Neutrophil (primary cell): ENCODE measurements around the gene MCRIP2.

Experiments
- H3K27ac ChIP-seq: fragments of 200-600 bp; sonication (generic); 2 replicates; pipeline ENCODE4 v1.5.1; 2016; ENCODE audit warnings: mild to moderate bottlenecking, moderate library complexity
- H3K27me3 ChIP-seq: fragments of 200-600 bp; sonication (generic); 2 replicates; pipeline ENCODE4 v1.6.0; 2016; ENCODE audit warnings: mild to moderate bottlenecking
- H3K36me3 ChIP-seq: fragments of 200-600 bp; sonication (generic); 2 replicates; pipeline ENCODE4 v1.5.1; 2017
- H3K4me1 ChIP-seq, 2 experiments: fragments of 200-600 bp in 1 of 2; sonication (generic) in 1 of 2; 1 replicate in 1 of 2; 2 replicates in 1 of 2; pipeline versions ENCODE4 v1.5.1 to v1.6.1; 2013 to 2016; ENCODE audit warnings: low read depth in 1 of 2, low read length in 1 of 2, mild to moderate bottlenecking in 1 of 2, moderate library complexity in 1 of 2; ENCODE audit not compliant: control insufficient read depth in 1 of 2, insufficient read depth in 1 of 2
- H3K4me3 ChIP-seq, 2 experiments: fragments of 200-600 bp in 1 of 2; sonication (generic) in 1 of 2; 1 replicate in 1 of 2; 2 replicates in 1 of 2; pipeline ENCODE4 v1.5.1; 2013 to 2016; ENCODE audit warnings: low read depth in 1 of 2, low read length in 1 of 2, mild to moderate bottlenecking in 1 of 2, moderate library complexity in 1 of 2
- H3K9me3 ChIP-seq: fragments of 200-600 bp; sonication (generic); 2 replicates; pipeline ENCODE4 v1.5.1; 2016
- TF ChIP-seq, protein P1 (sequence below): fragments of 200-600 bp; sonication (generic); IDR thresholded peaks from 2 replicates; pipeline ENCODE4 v1.5.1; 2016; ENCODE audit warnings: antibody characterized with exemption

Gene MCRIP2

DNA sequence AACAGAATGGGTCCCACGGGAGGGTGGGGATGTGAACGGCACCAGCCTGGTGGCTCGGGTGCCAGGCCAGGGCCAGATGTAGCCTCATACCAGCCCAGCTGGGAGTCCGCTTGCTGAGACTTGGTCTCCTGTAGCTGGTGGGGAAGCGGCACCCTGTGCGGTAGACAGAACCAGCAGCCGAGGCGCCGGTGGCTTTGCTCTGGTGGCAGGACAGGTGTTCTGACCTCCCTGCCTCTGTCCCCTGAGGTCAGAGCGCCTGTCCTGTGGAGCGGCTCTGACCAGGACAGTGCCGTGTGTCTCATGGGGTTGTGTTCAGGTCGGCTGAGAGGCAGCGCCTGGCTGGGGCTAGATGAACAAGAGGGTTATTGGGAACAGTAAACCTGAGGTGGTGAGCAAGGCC is 31.6 kb upstream of the MCRIP2 start:
- H3K36me3 ChIP-seq, result peaks cover 13% of the 10 kb centered on the region
- no peaks in the 10 kb centered on the region for H3K27me3 ChIP-seq
- H3K4me1 ChIP-seq, result no peaks in the 10 kb centered on the region
- no peaks in the 10 kb centered on the region for H3K9me3 ChIP-seq
- TF ChIP-seq, protein P1, sequence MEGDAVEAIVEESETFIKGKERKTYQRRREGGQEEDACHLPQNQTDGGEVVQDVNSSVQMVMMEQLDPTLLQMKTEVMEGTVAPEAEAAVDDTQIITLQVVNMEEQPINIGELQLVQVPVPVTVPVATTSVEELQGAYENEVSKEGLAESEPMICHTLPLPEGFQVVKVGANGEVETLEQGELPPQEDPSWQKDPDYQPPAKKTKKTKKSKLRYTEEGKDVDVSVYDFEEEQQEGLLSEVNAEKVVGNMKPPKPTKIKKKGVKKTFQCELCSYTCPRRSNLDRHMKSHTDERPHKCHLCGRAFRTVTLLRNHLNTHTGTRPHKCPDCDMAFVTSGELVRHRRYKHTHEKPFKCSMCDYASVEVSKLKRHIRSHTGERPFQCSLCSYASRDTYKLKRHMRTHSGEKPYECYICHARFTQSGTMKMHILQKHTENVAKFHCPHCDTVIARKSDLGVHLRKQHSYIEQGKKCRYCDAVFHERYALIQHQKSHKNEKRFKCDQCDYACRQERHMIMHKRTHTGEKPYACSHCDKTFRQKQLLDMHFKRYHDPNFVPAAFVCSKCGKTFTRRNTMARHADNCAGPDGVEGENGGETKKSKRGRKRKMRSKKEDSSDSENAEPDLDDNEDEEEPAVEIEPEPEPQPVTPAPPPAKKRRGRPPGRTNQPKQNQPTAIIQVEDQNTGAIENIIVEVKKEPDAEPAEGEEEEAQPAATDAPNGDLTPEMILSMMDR, result no peak
- peak overlapping the region; percentile 15 for H3K27ac ChIP-seq
- H3K4me3 ChIP-seq, result no peak overlapping the region

DNA sequence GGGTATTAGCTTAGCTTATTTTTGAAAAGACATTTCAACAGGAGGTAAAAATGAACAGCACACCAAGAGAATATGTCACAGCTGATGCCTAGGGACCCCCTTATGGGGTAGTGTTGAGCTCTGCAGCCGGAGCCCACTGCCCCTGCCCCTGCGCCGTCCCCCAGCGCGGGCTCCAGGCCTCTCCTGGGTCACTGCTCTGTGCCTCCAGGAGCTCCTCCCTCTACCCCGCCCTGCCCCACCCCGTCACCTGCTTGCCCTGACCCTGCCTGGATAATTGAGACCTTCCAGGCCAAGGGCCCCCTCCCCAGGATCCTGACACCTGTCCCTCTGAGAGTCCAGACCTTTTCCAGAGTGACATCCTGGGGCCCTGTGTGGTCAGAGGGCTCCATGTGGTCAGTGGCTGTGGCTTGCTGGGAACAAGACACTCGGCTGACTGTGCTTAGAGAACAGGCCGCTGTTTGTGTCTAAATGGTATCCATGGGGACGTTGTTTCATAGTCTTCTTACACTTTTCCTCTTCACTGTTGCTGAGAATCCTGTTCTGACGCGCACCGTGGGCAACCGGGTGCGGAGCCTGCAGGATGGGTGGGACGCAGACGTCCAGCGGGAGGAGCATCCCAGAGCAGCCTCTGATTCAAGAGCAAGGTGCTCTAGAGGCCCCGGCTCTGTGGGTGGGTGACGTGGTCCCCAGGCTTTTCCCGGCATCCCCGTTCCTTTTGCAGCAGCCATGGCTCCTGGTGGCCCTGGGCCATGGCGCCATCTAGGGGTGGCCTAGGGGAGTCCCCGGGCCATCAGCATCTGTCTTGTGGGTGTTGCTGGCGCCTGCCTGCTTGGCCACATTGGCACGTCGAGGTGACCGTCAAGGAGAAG is 30.9 kb upstream of the MCRIP2 start:
- Histone ChIP-seq H3K36me3 (peaks cover 16% of the 10 kb centered on the region), H3K4me3 (no peak overlapping the region), H3K27me3 (no peaks in the 10 kb centered on the region), H3K4me1 (no peaks in the 10 kb centered on the region), H3K27ac (peak overlapping the region; percentile 15), H3K9me3 (no peaks in the 10 kb centered on the region)
- TF ChIP-seq, protein P1, result peak; percentile 80

DNA sequence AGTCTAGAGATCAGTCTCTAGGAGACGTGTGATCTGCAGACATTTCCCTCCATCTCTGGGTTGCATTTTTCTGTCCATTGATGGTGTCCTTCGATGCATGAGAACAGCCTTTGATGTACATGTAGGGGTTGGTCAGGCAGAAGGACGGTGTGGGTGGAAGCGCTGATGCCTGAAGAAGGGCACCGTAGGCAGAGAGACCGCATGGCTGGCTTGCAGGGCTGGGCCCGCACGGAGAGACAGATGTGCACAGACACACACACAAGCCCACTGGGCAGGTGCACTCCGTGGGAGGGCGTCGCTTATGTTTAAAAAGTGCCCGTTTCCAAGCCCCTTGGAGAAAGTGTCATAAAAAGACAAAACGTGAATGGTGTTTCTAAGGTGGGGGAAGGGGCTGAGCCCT is 26.5 kb upstream of the MCRIP2 start:
- Histone ChIP-seq H3K4me3 (no peak overlapping the region), H3K36me3 (peaks cover 51% of the 10 kb centered on the region), H3K4me1 (no peaks in the 10 kb centered on the region), H3K27ac (no peak overlapping the region), H3K9me3 (no peaks in the 10 kb centered on the region), H3K27me3 (no peaks in the 10 kb centered on the region)
- TF ChIP-seq, protein P1, result no peak

DNA sequence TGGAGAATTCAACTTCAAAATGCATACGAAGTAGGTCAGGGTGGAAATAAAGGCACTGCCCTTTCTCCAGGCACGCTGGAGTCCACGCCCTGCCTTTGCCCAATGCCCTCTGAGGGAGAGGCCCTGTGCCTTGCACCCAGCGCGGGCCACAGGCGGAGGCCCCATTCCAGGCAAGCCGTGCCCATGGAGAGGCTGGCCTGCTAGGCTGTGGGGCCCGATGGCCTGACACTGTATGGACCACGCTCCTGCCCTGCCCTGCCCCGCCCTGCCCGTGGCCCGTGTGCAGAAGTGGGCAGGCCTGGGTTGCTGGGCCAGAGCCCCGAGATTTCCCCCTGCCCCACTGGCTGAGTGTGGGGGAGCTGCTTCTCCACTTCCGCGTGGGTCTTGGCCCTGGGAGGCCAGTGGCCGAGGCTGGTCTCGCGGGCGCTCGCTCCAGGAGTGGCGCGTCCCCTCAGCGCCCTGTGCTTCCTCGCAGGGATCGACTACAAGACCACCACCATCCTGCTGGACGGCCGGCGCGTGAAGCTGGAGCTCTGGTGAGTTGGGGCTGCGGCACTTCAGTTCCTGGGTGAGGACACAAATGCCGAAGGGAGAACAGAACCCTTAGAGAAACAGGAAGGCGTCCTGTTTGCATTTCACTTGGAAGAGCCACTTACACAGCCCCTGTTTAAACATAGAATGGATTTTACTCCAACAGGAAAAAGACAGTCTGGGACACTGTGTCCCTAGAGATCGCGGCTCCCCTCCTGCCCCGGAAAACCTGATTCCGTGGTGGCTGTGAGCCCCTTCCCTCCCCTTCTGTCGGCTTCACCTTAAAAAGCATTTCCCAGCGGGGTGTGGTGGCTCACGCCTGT is 24.7 kb upstream of the MCRIP2 start:
- no peaks in the 10 kb centered on the region for H3K9me3 ChIP-seq
- peaks cover 69% of the 10 kb centered on the region for H3K36me3 ChIP-seq
- H3K4me1 ChIP-seq, result no peaks in the 10 kb centered on the region
- no peak overlapping the region for H3K4me3 ChIP-seq
- no peaks in the 10 kb centered on the region for H3K27me3 ChIP-seq
- no peak overlapping the region for H3K27ac ChIP-seq
- TF ChIP-seq, protein P1, result no peak

DNA sequence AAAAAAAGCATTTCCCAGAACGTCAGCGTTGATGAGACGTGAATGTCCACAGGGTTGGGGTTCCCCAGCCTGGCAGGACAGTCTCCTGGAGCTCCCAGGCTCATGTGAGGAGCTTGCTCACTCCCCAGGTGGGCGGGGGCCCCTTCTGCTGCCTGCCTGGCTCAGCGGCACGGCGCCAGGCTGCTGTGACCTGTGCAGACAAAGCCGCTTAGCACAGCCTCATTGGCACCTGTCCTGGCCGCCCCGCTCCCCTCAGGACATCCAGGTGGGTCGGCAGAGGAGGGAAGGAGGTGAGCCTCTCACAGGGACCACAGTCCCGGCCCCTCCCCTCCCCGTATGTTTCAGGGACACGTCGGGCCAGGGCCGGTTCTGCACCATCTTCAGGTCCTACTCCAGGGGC is 23.8 kb upstream of the MCRIP2 start:
- Histone ChIP-seq H3K27me3 (no peaks in the 10 kb centered on the region), H3K9me3 (no peaks in the 10 kb centered on the region), H3K4me3 (no peak overlapping the region), H3K4me1 (no peaks in the 10 kb centered on the region), H3K36me3 (peaks cover 69% of the 10 kb centered on the region), H3K27ac (no peak overlapping the region)
- TF ChIP-seq, protein P1, result no peak
